Mesothelial cell of epicardium (in vitro differentiated cells): ENCODE measurements around the gene ADAM22. TPM values are rescaled to one million over a fixed set of nuclear protein-coding genes. Genes with fewer than 3 reads are reported as not detected.

Experiments
- DNase-seq, 2 experiments: peaks; one replicate each; pipeline ENCODE4 v3.0.0; 2021; ENCODE audit warnings: low spot score in 2 of 2; ENCODE audit not compliant: unreplicated experiment in 2 of 2
- H3K27ac Mint-ChIP-seq: 2 replicates; pipeline ENCODE4 v1.8.0; 2021; ENCODE audit warnings: mixed read lengths
- H3K27me3 Mint-ChIP-seq: 2 replicates; pipeline ENCODE4 v1.8.0; 2021; ENCODE audit warnings: low read depth, mixed read lengths
- H3K36me3 Mint-ChIP-seq: 2 replicates; pipeline ENCODE4 v1.8.0; 2021; ENCODE audit warnings: mixed read lengths
- H3K4me1 Mint-ChIP-seq: 2 replicates; pipeline ENCODE4 v1.8.0; 2021; ENCODE audit warnings: mixed read lengths
- H3K4me3 Mint-ChIP-seq: 2 replicates; pipeline ENCODE4 v1.8.0; 2021; ENCODE audit warnings: mild to moderate bottlenecking, moderate library complexity, mixed read lengths
- H3K9me3 Mint-ChIP-seq: 2 replicates; pipeline ENCODE4 v1.8.0; 2021; ENCODE audit warnings: mixed read lengths
- CTCF ChIP-seq: fragments of 200-600 bp; sonication (generic); IDR thresholded peaks from one replicate; pipeline ENCODE4 v1.5.0; 2021; ENCODE audit warnings: antibody characterized with exemption; ENCODE audit not compliant: unreplicated experiment
- total RNA-seq: library from RNA; stranded (reverse); gene quantifications from 3 replicates; pipeline ENCODE4 v1.2.1, GENCODE V29; 2021

Gene ADAM22
- total RNA-seq, 1 donor from 2014 or later: 6.3 TPM

DNA sequence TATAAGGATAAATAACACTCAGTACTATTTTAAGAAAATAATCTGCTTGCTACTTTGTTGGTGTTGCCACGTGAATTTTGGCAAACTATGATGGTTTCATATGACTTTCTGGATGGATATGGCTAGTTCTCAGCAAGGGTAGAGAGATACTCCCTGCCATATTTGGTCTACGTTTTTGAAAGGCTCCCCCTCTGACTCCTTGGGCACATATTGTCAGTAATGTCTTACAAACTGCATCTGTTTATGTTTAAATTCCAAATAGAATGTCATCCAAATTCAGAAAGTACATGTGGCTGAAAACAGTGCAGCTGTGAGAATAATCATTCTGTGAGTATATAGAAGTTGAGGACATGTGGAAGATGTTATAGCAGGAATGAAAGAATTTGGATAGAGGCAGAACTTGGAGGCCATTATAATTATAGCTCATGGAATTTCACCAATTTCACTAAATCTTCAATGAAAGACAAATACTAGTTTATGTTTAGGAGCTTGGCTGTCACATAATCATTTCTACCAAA lies 178.0 kb downstream of the ADAM22 start:
- no peaks in the 10 kb centered on the region for H3K9me3 Mint-ChIP-seq
- TF ChIP-seq CTCF: no peak
- no peak overlapping the region for H3K27ac Mint-ChIP-seq
- DNase-seq: no peak
- H3K36me3 Mint-ChIP-seq: no peaks in the 10 kb centered on the region
- no peaks in the 10 kb centered on the region for H3K27me3 Mint-ChIP-seq
- H3K4me3 Mint-ChIP-seq: no peak overlapping the region
- peaks cover 2% of the 10 kb centered on the region for H3K4me1 Mint-ChIP-seq

- no peaks in the 10 kb centered on the region for H3K36me3 Mint-ChIP-seq
- no peak for DNase-seq
- no peaks in the 10 kb centered on the region for H3K9me3 Mint-ChIP-seq
- H3K27ac Mint-ChIP-seq: no peak overlapping the region
- no peaks in the 10 kb centered on the region for H3K27me3 Mint-ChIP-seq
- H3K4me3 Mint-ChIP-seq: no peak overlapping the region
- H3K4me1 Mint-ChIP-seq: peaks cover 2% of the 10 kb centered on the region
- TF ChIP-seq CTCF: no peak
Measured at GRCh38 chr7:88115258-88115796, 181.3 kb downstream of the ADAM22 start.

DNA sequence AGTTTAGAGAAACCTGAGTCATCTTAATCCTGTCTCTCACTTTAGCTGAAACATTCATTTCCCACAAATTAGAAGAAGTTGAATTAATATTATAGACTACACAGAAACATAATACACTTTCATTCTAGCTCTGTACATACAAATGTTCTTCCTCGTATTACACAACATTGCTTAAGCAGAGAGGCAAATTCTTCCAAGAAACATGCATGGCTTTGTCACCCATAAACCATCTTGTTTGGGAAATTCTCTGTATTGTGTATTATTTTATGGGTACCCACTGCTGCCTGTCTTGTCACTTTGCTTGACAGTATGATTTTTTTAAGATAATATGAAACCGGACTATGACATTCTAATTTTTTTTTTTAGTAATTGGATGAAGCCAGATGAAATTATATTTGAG lies 181.8 kb downstream of the ADAM22 start:
- H3K36me3 Mint-ChIP-seq: no peaks in the 10 kb centered on the region
- no peaks in the 10 kb centered on the region for H3K27me3 Mint-ChIP-seq
- no peak for DNase-seq

DNA sequence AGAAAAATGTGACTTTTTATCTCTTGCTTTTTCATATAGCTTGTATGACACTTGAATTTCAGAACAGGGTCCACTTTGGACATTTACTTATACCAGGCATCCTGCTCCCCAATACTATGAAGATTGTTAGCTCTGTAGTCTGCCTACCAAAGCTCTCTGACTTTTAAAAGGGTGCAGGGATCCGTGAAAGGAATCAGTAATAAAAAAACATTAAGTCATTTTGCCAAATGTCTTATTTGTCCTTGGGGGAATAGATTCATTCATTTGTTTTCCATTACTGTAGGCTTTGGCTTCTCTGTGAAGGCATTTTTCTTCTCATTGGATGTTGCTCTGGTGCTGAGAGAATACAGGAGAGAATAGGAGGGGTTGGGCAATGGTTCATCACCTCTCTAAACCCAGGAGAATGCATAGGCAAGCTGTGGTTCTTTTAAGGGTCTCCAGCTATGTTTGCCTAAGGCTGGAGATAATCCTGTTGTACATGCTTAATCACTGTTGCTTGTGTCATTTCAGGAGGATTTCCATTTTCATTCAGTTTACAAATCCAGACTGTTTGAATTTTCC lies 182.3 kb downstream of the ADAM22 start:
- H3K27ac Mint-ChIP-seq: no peak overlapping the region
- DNase-seq: no peak
- TF ChIP-seq CTCF: no peak
- no peaks in the 10 kb centered on the region for H3K27me3 Mint-ChIP-seq
- H3K4me3 Mint-ChIP-seq: no peak overlapping the region
- H3K9me3 Mint-ChIP-seq: no peaks in the 10 kb centered on the region
- H3K36me3 Mint-ChIP-seq: no peaks in the 10 kb centered on the region
- H3K4me1 Mint-ChIP-seq: peaks cover 2% of the 10 kb centered on the region

More for the DNA sequence above, 181.8 kb downstream of the ADAM22 start:
- H3K4me3 Mint-ChIP-seq: no peak overlapping the region
- H3K27ac Mint-ChIP-seq: no peak overlapping the region
- no peak for TF ChIP-seq CTCF
- peaks cover 2% of the 10 kb centered on the region for H3K4me1 Mint-ChIP-seq
- no peaks in the 10 kb centered on the region for H3K9me3 Mint-ChIP-seq

GRCh38 chr7:88117325-88117724 lies 183.3 kb downstream of the ADAM22 start:
- H3K4me3 Mint-ChIP-seq: no peak overlapping the region
- H3K27me3 Mint-ChIP-seq: no peaks in the 10 kb centered on the region
- H3K36me3 Mint-ChIP-seq: no peaks in the 10 kb centered on the region
- H3K27ac Mint-ChIP-seq: no peak overlapping the region
- H3K9me3 Mint-ChIP-seq: no peaks in the 10 kb centered on the region
- DNase-seq: no peak
- peaks cover 2% of the 10 kb centered on the region for H3K4me1 Mint-ChIP-seq
- TF ChIP-seq CTCF: no peak
